ENCODE measurements around the gene ALS2.
"Not testable (repeated sequence)": the region's sequence is repeated elsewhere in the genome, so short reads cannot be mapped to it uniquely, and the experiment has no call there.

Gene ALS2

DNA sequence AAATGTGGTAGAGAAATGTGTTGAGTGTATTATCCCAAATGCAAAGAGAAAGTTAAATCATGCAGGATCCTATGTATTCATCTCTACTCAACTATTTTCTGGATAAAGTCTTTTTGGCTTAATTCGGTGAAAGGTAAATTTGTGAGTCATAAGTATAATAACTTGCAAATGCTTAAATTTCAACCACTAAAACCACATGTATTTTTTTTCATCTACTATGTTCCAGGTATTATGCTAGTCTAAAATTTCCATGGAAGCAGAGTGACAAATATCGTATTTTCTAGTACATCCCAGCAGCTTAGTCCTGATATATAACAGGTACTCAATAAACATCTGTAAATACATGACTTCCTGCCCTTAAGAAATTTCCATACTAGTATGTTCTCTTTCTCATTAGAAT lies 6.2 kb downstream of the ALS2 start:
- no peaks in the 10 kb centered on the region for H3K9me3 Mint-ChIP-seq
- H3K4me1 Mint-ChIP-seq = peaks cover 16% of the 10 kb centered on the region
- no peak overlapping the region for H3K4me3 Mint-ChIP-seq
- TF ChIP-seq, protein P1, sequence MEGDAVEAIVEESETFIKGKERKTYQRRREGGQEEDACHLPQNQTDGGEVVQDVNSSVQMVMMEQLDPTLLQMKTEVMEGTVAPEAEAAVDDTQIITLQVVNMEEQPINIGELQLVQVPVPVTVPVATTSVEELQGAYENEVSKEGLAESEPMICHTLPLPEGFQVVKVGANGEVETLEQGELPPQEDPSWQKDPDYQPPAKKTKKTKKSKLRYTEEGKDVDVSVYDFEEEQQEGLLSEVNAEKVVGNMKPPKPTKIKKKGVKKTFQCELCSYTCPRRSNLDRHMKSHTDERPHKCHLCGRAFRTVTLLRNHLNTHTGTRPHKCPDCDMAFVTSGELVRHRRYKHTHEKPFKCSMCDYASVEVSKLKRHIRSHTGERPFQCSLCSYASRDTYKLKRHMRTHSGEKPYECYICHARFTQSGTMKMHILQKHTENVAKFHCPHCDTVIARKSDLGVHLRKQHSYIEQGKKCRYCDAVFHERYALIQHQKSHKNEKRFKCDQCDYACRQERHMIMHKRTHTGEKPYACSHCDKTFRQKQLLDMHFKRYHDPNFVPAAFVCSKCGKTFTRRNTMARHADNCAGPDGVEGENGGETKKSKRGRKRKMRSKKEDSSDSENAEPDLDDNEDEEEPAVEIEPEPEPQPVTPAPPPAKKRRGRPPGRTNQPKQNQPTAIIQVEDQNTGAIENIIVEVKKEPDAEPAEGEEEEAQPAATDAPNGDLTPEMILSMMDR (IDR thresholded peaks at IDR 0.05; ENCODE audit: unreplicated experiment in 3 of 3) = no peak
- no peaks in the 10 kb centered on the region for H3K27me3 Mint-ChIP-seq (ENCODE audit: low read depth)
- H3K27ac Mint-ChIP-seq = no peak overlapping the region
- no peaks in the 10 kb centered on the region for H3K36me3 Mint-ChIP-seq (ENCODE audit: low read depth)

DNA sequence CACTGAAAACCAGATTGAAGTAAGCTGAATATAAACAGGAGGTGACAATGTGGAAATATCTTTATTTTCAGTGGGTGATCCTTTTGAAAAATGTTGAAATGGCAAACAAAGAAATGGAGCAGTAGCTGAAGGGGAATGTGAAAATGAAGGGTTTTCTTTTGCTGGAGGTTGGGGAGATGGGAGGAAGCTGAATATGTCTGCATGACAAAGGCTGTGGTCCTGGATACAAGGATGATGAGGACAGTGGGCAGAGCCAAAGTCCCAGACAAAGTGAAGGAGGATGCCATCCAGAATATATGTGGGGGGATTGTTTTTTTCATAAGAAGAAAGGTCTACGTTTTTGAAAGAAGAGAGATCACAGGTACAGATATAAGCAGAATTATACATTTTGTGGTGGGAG lies 6.7 kb downstream of the ALS2 start:
- no peaks in the 10 kb centered on the region for H3K9me3 Mint-ChIP-seq
- peaks cover under 1% of the 10 kb centered on the region for H3K36me3 Mint-ChIP-seq (ENCODE audit: low read depth)
- no peak overlapping the region for H3K27ac Mint-ChIP-seq
- H3K4me1 Mint-ChIP-seq = peaks cover 18% of the 10 kb centered on the region
- no peaks in the 10 kb centered on the region for H3K27me3 Mint-ChIP-seq (ENCODE audit: low read depth)
- TF ChIP-seq, protein P1 (IDR thresholded peaks at IDR 0.05; ENCODE audit: unreplicated experiment in 3 of 3) = no peak
- no peak overlapping the region for H3K4me3 Mint-ChIP-seq

DNA sequence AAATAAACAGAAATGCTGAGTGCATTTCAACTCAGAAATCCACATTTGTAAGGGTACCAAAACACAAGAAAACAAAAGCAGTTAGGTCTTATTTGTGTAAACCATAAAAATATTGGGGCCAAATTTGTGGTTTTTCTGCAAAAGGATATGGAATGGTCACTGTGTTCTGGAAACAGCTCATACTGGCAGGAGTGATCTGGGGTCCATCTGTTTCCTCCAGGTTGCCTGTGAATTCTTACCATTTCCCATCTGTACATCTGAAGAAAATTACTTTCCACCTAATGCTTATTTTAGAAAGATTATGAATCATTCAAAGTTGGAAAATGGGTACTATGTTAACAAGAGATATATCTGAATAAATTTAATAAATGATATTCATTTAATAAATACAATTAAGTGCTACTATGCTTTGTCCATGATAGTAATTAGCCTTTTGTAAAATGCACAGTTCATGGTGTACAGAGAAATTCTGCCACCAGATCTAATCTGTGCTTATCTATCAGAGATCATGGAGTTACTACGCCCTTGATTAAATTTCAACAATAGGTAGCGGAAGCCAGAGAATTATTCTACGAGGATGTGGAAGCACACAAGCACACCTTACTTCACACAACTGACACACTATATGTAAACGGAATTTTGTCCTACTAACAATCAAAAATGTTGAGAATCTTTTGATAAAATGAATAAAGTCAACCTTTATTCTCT lies 10.9 kb downstream of the ALS2 start:
- peaks cover 9% of the 10 kb centered on the region for H3K4me1 Mint-ChIP-seq

DNA sequence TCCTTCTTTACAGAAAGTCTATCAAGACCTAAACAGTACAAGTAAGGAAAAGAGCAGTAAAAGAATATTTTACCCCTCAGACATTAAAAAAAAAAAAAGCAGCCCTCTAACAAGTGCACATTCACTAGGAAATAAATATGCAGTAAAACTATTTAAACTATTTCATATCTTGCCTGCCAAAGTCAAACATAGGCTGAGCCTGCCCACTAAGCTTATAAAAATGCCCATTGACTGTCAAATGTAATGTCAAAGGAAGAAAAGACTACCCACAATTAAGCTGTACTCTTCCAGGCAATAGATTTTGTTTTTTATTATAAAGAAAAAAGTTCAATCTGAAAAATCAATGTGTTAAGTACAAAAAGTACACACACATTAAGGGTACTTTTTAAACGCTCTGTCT lies 11.8 kb downstream of the ALS2 start:
- no peaks in the 10 kb centered on the region for H3K27me3 Mint-ChIP-seq (ENCODE audit: low read depth)
- H3K4me3 Mint-ChIP-seq = no peak overlapping the region
- no peak overlapping the region for H3K27ac Mint-ChIP-seq
- TF ChIP-seq, protein P1 (IDR thresholded peaks at IDR 0.05; ENCODE audit: unreplicated experiment in 3 of 3) = no peak
- peaks cover 17% of the 10 kb centered on the region for H3K36me3 Mint-ChIP-seq (ENCODE audit: low read depth)
- H3K9me3 Mint-ChIP-seq = no peaks in the 10 kb centered on the region
- peaks cover 9% of the 10 kb centered on the region for H3K4me1 Mint-ChIP-seq

More for the DNA sequence above, 10.9 kb downstream of the ALS2 start:
- no peak overlapping the region for H3K27ac Mint-ChIP-seq
- H3K27me3 Mint-ChIP-seq (ENCODE audit: low read depth) = no peaks in the 10 kb centered on the region
- TF ChIP-seq, protein P1 (IDR thresholded peaks at IDR 0.05; ENCODE audit: unreplicated experiment in 3 of 3) = no peak
- no peaks in the 10 kb centered on the region for H3K9me3 Mint-ChIP-seq
- no peak overlapping the region for H3K4me3 Mint-ChIP-seq
- peaks cover 13% of the 10 kb centered on the region for H3K36me3 Mint-ChIP-seq (ENCODE audit: low read depth)

DNA sequence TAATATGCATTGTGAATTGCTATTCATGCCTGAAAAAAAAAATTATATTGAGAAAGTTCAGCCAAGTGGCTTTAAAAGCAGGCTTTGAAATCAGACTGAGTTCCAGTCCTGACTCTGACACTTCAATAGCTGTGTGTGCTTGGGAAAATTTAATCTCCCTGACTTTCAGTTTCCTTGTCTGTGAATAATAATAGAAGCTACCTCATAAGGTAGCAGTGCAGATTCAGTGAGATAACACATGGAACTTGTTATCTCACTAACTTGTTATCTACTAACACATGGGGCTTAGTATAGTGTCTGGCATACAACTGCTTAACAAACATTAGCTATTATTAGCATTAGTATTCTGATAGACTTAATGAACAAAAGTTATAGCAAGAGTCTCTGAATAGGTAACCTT lies 14.9 kb downstream of the ALS2 start:
- Mint-ChIP-seq H3K4me1 (peaks cover 9% of the 10 kb centered on the region), H3K4me3 (no peak overlapping the region), H3K36me3 (ENCODE audit: low read depth) (peaks cover 29% of the 10 kb centered on the region), H3K9me3 (no peaks in the 10 kb centered on the region), H3K27me3 (ENCODE audit: low read depth) (no peaks in the 10 kb centered on the region), H3K27ac (no peak overlapping the region)
- TF ChIP-seq, protein P1 (IDR thresholded peaks at IDR 0.05; ENCODE audit: unreplicated experiment in 3 of 3) = no peak

DNA sequence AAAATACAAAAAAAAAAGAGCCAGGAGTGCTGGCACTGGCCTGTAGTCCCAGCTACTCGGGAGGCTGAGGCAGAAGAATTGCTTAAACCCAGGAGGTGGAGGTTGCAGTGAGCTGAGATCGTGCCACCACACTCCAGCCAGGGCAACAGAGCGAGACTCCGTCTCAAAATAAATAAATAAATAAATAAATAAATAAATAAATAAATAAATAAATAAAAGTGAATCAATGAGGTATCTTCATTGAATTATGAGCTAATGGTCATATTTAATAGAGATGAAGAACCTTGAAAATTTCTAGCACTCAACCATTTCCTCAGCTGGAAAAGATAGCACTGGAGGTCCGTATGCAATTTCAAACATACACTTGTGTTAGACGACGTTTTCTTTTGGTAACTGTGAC lies 16.3 kb downstream of the ALS2 start:
- not testable (repeated sequence) for H3K9me3 Mint-ChIP-seq; H3K4me1 Mint-ChIP-seq; H3K27me3 Mint-ChIP-seq (ENCODE audit: low read depth); H3K4me3 Mint-ChIP-seq; H3K27ac Mint-ChIP-seq
- peaks cover 39% of the 10 kb centered on the region for H3K36me3 Mint-ChIP-seq (ENCODE audit: low read depth)
